Measurements from ENCODE around the gene FBN2.
"Not testable (repeated sequence)": the region's sequence is repeated elsewhere in the genome, so short reads cannot be mapped to it uniquely, and the experiment has no call there.

DNA sequence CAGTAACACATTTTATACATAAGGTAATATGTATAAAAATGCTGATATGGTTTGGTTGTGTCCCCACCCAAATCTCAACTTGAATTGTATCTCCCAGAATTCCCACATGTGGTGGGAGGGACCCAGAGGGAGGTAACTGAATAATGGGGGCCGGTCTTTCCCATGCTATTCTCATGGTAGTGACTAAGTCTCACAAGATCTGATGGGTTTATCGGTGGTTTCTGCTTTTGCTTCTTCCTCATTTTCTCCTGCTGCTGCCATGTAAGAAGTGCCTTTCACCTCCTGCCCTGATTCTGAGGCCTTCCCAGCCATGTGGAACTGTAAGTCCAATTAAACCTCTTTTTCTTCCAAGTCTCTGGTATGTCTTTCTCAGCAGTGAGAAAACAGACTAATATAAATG is 137.3 kb downstream of the FBN2 start:
- TF ChIP-seq, protein P1, sequence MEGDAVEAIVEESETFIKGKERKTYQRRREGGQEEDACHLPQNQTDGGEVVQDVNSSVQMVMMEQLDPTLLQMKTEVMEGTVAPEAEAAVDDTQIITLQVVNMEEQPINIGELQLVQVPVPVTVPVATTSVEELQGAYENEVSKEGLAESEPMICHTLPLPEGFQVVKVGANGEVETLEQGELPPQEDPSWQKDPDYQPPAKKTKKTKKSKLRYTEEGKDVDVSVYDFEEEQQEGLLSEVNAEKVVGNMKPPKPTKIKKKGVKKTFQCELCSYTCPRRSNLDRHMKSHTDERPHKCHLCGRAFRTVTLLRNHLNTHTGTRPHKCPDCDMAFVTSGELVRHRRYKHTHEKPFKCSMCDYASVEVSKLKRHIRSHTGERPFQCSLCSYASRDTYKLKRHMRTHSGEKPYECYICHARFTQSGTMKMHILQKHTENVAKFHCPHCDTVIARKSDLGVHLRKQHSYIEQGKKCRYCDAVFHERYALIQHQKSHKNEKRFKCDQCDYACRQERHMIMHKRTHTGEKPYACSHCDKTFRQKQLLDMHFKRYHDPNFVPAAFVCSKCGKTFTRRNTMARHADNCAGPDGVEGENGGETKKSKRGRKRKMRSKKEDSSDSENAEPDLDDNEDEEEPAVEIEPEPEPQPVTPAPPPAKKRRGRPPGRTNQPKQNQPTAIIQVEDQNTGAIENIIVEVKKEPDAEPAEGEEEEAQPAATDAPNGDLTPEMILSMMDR (IDR thresholded peaks at IDR 0.05 in 2 of 3, conservative IDR thresholded peaks at IDR 0.05 in 1 of 3; ENCODE audit: borderline replicate concordance in 1 of 3, insufficient read depth in 1 of 3, low read depth in 2 of 3, low read length in 2 of 3): not testable (repeated sequence)
- TF ChIP-seq POLR2AphosphoS5 (IDR thresholded peaks at IDR 0.05; ENCODE audit: low read depth, low read length); EZH2 (IDR thresholded peaks at IDR 0.05); ZNF274 (IDR thresholded peaks at IDR 0.05; ENCODE audit: low read depth, low read length); POLR2A (IDR thresholded peaks at IDR 0.05; ENCODE audit: borderline replicate concordance, extremely low read depth, insufficient read depth, insufficient read length): not testable (repeated sequence)
